IPS DF 6.9 (cell line): ENCODE data around the gene COL6A3.

Experiments used
- DNase-seq: peaks from one replicate; pipeline ENCODE4 v3.0.0-alpha.2; 2013; ENCODE audit warnings: low read depth, low spot score
- H3K27ac ChIP-seq: one replicate; pipeline ENCODE4 v1.5.1; 2013; ENCODE audit warnings: low read length, control low read depth
- H3K27me3 ChIP-seq: 2 replicates; pipeline ENCODE4 v1.6.1; 2013; ENCODE audit warnings: mild to moderate bottlenecking, low read length; ENCODE audit not compliant: control insufficient read depth, insufficient read depth
- H3K36me3 ChIP-seq: 2 replicates; pipeline ENCODE4 v1.6.1; 2013; ENCODE audit warnings: low read length; ENCODE audit not compliant: control insufficient read depth, insufficient read depth
- H3K4me1 ChIP-seq: 2 replicates; pipeline ENCODE4 v1.6.1; 2013; ENCODE audit warnings: low read length; ENCODE audit not compliant: control insufficient read depth, insufficient read depth
- H3K4me3 ChIP-seq: 2 replicates; pipeline ENCODE4 v1.5.1; 2013; ENCODE audit warnings: mild to moderate bottlenecking, low read length
- H3K9me3 ChIP-seq: 2 replicates; pipeline ENCODE4 v1.6.1; 2013; ENCODE audit warnings: low read length, inconsistent platforms; ENCODE audit not compliant: control insufficient read depth, insufficient read depth
- WGBS: extraction: QIAGEN DNeasy Blood & Tissue Kit; methylation state at CpG from one replicate; pipeline ENCODE4 v1.1.7; 2013; ENCODE audit warnings: mixed read lengths, missing lambda C conversion rate; ENCODE audit not compliant: insufficient read length, insufficient coverage; 5-methylcytosine and 5-hydroxymethylcytosine counted together

Gene COL6A3

GRCh38 chr2:237429753-237430152 lies 15.8 kb upstream of the COL6A3 start:
- no peak overlapping the region for H3K27ac ChIP-seq
- WGBS = no CpG with 5 or more reads among the region's 3 CpGs
- H3K4me3 ChIP-seq = no peak overlapping the region
- no peaks in the 10 kb centered on the region; the same call in 1 of the 2 replicates for H3K4me1 ChIP-seq
- DNase-seq = no peak
- no peaks in the 10 kb centered on the region for H3K36me3 ChIP-seq
- no peaks in the 10 kb centered on the region for H3K9me3 ChIP-seq
- no peaks in the 10 kb centered on the region for H3K27me3 ChIP-seq

DNA sequence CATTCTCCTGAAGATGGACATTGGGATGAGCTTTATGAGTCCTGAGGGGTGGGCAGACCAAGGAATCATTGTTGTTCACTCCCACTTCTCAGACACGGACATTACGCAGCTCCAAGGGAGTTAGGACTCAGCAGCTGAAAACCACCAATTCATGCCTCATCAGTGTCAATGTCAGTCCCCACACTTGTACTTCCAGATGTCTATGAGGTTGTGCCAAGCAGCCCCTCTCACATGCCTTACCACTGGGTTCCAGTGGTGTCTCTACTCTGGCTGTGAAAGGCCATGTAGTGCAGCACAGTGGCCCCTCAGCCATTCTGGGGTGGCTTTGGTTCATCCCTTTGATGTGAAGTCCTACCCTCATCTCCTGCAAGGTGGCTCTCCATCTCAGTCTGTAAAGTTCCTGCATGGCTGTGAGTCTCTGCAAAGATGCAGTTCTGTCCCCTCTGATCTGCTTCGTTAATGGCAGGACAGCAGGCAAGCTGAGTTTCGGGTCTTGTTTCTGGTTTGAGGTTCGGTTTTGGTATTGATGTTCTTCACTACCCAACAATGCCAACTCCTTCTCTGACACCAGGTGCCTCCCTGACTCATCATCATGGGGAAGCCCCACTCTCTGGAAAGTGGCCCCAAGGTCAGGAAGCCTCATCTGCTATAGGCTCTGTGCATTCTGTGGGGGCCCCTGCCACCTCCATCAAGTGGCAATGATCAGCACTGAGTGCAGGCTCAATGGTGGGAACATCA lies 14.0 kb upstream of the COL6A3 start:
- DNase-seq = no peak
- no peaks in the 10 kb centered on the region for H3K36me3 ChIP-seq
- WGBS = no CpG with 5 or more reads among the region's 5 CpGs
- H3K27ac ChIP-seq = no peak overlapping the region
- no peaks in the 10 kb centered on the region for H3K9me3 ChIP-seq
- no peaks in the 10 kb centered on the region for H3K4me1 ChIP-seq
- no peak overlapping the region for H3K4me3 ChIP-seq
- H3K27me3 ChIP-seq = no peaks in the 10 kb centered on the region

DNA sequence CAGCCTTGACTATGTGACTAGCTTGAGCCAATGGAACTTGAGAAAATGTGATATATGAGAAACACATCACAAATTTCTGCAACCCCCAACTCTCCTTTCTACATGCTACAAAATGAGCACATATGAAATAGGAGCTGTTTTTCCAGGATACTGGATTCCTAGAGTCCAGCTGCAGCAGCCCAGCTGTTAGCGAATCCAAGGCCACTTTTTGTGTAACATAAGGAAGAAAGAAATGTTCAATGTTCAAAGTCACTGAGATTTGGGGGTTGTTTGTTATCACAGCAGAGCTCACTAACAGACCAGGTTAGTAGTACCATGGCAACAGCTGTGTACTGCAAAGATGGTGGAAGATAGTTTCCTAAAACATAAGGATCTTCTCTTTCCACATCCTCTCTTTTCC lies 12.6 kb upstream of the COL6A3 start:
- no peak for DNase-seq

DNA sequence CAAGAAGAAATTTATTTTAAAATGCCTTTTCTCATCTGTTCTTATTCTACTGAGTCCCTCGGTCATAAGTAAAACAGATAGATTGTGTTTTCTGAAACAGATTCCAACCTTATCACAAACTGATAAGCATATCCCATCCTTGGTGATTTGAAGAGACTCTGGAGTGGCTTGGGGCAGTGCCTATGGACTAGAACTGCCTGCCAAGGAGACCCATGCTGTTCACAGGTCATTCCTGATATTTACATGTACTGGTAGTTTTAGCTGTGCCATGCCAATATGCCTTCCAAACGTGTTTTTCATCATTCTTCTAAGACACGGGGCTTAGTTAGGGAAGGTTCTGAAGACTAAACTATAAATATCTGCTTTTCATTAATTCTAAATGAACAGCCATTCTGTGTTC lies 11.4 kb upstream of the COL6A3 start:
- H3K9me3 ChIP-seq = no peaks in the 10 kb centered on the region
- WGBS = no CpG with 5 or more reads among the region's 3 CpGs
- no peak for DNase-seq
- H3K4me3 ChIP-seq = no peak overlapping the region
- no peak overlapping the region for H3K27ac ChIP-seq
- H3K36me3 ChIP-seq = no peaks in the 10 kb centered on the region
- no peaks in the 10 kb centered on the region for H3K27me3 ChIP-seq
- no peaks in the 10 kb centered on the region for H3K4me1 ChIP-seq

More for the DNA sequence above, 12.6 kb upstream of the COL6A3 start:
- WGBS = no CpG with 5 or more reads among the region's 1 CpG
- no peaks in the 10 kb centered on the region for H3K36me3 ChIP-seq
- no peaks in the 10 kb centered on the region for H3K9me3 ChIP-seq
- H3K27ac ChIP-seq = no peak overlapping the region
- H3K27me3 ChIP-seq = no peaks in the 10 kb centered on the region
- no peak overlapping the region for H3K4me3 ChIP-seq
- H3K4me1 ChIP-seq = no peaks in the 10 kb centered on the region

GRCh38 chr2:237424544-237424943 lies 10.6 kb upstream of the COL6A3 start:
- DNase-seq = no peak
- H3K4me3 ChIP-seq = no peak overlapping the region
- no peaks in the 10 kb centered on the region for H3K36me3 ChIP-seq
- H3K4me1 ChIP-seq = no peaks in the 10 kb centered on the region
- H3K9me3 ChIP-seq = no peaks in the 10 kb centered on the region
- H3K27me3 ChIP-seq = no peaks in the 10 kb centered on the region
- no CpG with 5 or more reads among the region's 2 CpGs for WGBS
- H3K27ac ChIP-seq = no peak overlapping the region

GRCh38 chr2:237423891-237424290 lies 9.9 kb upstream of the COL6A3 start:
- H3K4me1 ChIP-seq = no peaks in the 10 kb centered on the region
- no peak overlapping the region for H3K27ac ChIP-seq
- no peaks in the 10 kb centered on the region for H3K9me3 ChIP-seq
- H3K4me3 ChIP-seq = no peak overlapping the region
- no peak for DNase-seq
- H3K27me3 ChIP-seq = no peaks in the 10 kb centered on the region
- WGBS = no CpG with 5 or more reads among the region's 2 CpGs
- no peaks in the 10 kb centered on the region for H3K36me3 ChIP-seq

- no peaks in the 10 kb centered on the region for H3K4me1 ChIP-seq
- no peak overlapping the region for H3K27ac ChIP-seq
- H3K4me3 ChIP-seq = no peak overlapping the region
- no peaks in the 10 kb centered on the region for H3K36me3 ChIP-seq
- DNase-seq = no peak
- no peaks in the 10 kb centered on the region for H3K9me3 ChIP-seq
- H3K27me3 ChIP-seq = no peaks in the 10 kb centered on the region
- WGBS = no CpG with 5 or more reads among the region's 10 CpGs
These were observed 8.3 kb upstream of the COL6A3 start for GRCh38 chr2:237422309-237422708.

DNA sequence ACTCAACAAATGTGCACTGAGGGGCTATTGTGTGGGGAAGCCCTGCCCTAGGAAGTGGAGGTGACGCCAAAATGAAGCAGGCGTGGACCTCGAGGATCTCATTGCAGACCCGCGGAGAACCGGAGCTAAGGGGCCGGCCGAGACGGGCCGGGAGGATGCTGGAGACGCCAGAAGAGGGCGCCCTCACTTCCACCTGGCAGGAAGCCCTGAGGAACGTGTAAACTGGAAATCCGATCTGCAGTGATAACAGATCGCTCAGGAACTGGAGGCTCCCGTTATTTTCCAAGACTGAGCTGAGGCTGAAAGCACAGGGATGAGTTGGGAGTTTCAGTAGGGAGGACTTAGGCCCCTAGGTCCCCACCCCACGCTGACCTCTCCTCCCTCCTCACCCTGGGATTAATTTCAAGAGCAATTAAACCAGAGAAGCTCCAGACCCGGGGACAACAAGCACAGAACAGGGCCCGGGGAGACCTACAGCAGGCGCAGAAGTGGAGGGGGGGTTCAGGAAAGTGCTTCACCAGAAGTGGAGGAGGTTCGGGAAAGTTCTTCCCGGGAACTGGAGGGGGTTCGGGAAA lies 7.7 kb upstream of the COL6A3 start:
- Histone ChIP-seq H3K9me3 (no peaks in the 10 kb centered on the region), H3K4me1 (no peaks in the 10 kb centered on the region), H3K36me3 (no peaks in the 10 kb centered on the region), H3K27ac (no peak overlapping the region), H3K4me3 (no peak overlapping the region), H3K27me3 (no peaks in the 10 kb centered on the region)
- no CpG with 5 or more reads among the region's 23 CpGs for WGBS
- DNase-seq = peak; percentile 61

DNA sequence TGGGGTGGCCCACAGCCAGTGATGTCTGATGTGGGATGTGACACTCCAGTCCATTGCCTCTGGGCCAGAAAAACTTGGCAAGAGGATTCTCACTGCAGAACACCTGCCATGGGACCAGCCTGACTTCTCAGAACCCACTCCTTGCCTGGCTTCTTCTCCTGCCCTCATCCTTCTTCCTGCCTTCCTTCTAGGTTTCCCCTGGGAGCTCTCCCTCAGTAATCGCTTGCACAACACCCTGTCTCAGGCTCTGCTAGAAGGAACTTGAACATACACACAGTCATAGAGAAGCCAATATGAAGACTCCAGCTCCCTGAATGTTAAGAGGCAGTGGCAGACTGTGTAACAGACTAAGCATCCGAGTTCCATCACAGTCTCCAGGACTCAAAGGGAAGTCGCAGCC lies 4.3 kb upstream of the COL6A3 start:
- Histone ChIP-seq H3K36me3 (no peaks in the 10 kb centered on the region), H3K9me3 (no peaks in the 10 kb centered on the region), H3K4me1 (no peaks in the 10 kb centered on the region), H3K27me3 (no peaks in the 10 kb centered on the region), H3K27ac (no peak overlapping the region), H3K4me3 (no peak overlapping the region)
- DNase-seq = no peak
- no CpG with 5 or more reads among the region's 3 CpGs for WGBS

DNA sequence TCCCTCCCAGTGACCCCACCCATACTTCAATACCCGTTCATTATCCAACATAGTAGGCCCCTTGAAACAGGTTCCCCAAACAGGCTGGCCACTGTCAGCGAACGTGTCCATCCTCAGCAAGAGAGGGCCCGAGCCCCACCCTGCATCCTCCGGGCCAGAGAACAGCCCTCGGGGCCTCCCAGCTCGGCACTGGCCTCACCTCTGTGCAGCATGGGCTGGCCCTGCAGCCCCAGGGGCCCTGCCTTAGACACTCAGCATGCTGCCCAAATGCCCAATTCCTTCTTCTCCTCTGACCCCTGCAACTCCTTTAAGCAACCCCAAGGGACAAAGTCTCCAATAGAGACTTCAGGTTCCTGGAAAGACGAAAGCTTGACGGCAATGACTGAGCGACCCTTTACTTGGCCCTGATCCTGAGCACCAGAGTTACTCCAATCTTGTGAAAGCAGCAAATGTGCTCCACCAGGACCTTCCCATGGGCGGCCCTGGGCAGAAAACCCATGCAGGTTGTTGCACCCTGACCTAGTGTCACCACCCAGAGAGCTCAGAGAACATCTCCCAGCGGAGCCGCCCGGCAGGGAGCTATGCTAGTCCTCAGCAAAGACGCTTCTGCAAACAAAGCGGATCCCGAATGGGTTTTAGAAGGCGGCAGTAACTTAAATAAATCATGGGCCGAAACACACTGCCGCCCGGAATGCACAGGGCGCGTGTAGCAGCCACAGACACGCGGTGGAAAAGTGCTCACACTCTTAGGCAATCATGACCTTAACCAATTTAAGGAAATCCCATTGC lies 782 bp downstream of the COL6A3 start:
- no peak for DNase-seq
- H3K36me3 ChIP-seq = no peaks in the 10 kb centered on the region
- no peak overlapping the region for H3K4me3 ChIP-seq
- H3K9me3 ChIP-seq = no peaks in the 10 kb centered on the region
- H3K4me1 ChIP-seq = no peaks in the 10 kb centered on the region
- no peak overlapping the region for H3K27ac ChIP-seq
- H3K27me3 ChIP-seq = no peaks in the 10 kb centered on the region
- no CpG with 5 or more reads among the region's 25 CpGs for WGBS
